ENCODE measurements around the gene CER1. TPM values are rescaled to one million over a fixed set of nuclear protein-coding genes. Genes with fewer than 3 reads are reported as not detected.

CER1 gene
- total RNA-seq, 4 donors from 2014 or later = 1.5 TPM; not detected in 3

DNA sequence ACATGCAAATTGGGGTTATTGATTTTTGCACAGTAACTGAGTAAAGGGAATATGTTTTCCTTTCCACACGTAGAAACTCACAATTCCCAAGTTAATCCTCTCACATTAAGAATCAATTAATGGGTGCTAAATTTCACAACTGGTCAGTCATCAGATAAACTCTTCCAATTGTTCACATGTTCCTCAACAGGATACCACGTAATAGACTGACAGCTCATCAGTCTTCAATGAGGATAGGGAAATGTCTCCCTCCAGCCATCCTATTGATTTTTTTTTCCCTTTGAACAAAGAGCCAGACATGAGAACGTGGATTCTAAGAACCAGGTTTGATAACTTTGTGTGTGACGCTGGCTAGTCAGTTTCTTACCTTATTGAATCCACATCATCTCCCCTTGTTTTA is 768 bp upstream of the CER1 start:
- Histone ChIP-seq H3K9me3 (no peaks in the 10 kb centered on the region), H3K36me3 (no peaks in the 10 kb centered on the region), H3K4me1 (no peaks in the 10 kb centered on the region), H3K27me3 (no peaks in the 10 kb centered on the region), H3K4me3 (no peak overlapping the region), H3K27ac (no peak overlapping the region)
- WGBS, 2 donors = 61 to 69% methylated on average over 4 of the region's 4 CpGs
- DNase-seq (ENCODE audit: low spot score in 2 of 2) = no peak
- no peak for TF ChIP-seq POLR2A (IDR thresholded peaks at IDR 0.05)
- TF ChIP-seq, protein P1, sequence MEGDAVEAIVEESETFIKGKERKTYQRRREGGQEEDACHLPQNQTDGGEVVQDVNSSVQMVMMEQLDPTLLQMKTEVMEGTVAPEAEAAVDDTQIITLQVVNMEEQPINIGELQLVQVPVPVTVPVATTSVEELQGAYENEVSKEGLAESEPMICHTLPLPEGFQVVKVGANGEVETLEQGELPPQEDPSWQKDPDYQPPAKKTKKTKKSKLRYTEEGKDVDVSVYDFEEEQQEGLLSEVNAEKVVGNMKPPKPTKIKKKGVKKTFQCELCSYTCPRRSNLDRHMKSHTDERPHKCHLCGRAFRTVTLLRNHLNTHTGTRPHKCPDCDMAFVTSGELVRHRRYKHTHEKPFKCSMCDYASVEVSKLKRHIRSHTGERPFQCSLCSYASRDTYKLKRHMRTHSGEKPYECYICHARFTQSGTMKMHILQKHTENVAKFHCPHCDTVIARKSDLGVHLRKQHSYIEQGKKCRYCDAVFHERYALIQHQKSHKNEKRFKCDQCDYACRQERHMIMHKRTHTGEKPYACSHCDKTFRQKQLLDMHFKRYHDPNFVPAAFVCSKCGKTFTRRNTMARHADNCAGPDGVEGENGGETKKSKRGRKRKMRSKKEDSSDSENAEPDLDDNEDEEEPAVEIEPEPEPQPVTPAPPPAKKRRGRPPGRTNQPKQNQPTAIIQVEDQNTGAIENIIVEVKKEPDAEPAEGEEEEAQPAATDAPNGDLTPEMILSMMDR (IDR thresholded peaks at IDR 0.05) = no peak
- TF ChIP-seq EP300 (IDR thresholded peaks at IDR 0.05) = no peak

DNA sequence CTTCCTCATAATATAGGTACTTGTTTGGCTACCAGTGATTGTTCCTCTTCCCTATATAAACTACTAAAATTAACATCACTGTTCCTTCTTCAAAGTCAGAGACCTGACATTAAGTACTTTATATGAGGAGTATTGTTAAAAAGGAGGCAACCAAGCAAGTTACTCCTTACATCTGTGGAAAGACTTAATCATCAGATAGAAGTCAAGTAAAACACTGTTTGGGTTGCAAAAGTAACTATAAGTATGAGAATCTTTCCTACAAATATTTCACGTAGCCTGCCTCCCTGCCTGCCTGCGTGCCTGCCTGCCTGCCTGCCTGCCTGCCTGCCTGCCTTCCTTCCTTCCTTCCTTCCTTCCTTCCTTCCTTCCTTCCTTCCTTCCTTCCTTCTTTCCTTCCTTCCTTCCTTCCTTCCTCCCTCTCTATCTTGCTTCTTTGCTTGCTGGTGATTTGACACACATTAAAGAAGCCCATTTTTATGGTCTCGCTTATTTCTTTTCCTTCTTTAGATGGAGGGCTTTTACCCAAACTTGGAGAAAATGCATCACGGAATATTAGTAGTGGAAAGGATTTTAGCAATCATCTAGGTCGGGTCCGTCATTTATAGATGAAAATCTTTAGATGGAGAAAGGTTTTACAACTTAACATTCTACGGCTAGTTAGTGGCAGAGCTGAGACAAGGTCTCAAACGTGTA is 3.2 kb downstream of the CER1 start:
- Histone ChIP-seq H3K27ac (no peak overlapping the region), H3K4me1 (no peaks in the 10 kb centered on the region), H3K36me3 (no peaks in the 10 kb centered on the region), H3K4me3 (no peak overlapping the region), H3K9me3 (no peaks in the 10 kb centered on the region), H3K27me3 (no peaks in the 10 kb centered on the region)
- WGBS, 2 donors = 71 to 79% methylated on average over 8 of the region's 8 CpGs
- no peak for DNase-seq (ENCODE audit: low spot score in 2 of 2)
- TF ChIP-seq POLR2A (IDR thresholded peaks at IDR 0.05) = no peak
- TF ChIP-seq, protein P1 (IDR thresholded peaks at IDR 0.05) = no peak
- no peak for TF ChIP-seq EP300 (IDR thresholded peaks at IDR 0.05)

DNA sequence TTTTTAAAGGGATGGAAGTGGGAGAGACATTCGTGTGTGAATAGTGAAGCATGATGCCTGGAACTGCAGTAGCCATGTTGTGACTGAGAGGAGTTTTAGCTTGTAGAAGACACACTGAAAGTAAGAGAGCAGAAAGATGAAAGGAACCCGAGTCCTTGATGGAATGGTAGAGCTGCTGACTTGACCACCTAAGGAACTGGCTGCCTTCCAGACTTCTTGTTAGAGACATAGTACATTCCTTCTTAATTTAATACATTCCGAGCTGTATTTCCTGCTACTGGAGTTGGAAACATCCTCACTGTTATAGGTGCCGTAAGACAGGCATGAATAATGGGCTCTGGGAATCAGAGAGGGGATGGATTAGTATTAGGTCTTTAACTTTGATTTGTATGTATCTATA is 7.4 kb downstream of the CER1 start:
- WGBS, 2 donors = 76 to 83% methylated on average over 4 of the region's 4 CpGs
- Histone ChIP-seq H3K27ac (no peak overlapping the region), H3K4me3 (no peak overlapping the region), H3K27me3 (no peaks in the 10 kb centered on the region), H3K36me3 (no peaks in the 10 kb centered on the region), H3K9me3 (peaks cover 0 to 6% (median 0%) of the 10 kb centered on the region in 4 donors), H3K4me1 (no peaks in the 10 kb centered on the region)
- TF ChIP-seq, protein P1 (IDR thresholded peaks at IDR 0.05) = no peak
- TF ChIP-seq POLR2A (IDR thresholded peaks at IDR 0.05) (no peak), EP300 (IDR thresholded peaks at IDR 0.05) (no peak)
- no peak for DNase-seq (ENCODE audit: low spot score in 2 of 2)

DNA sequence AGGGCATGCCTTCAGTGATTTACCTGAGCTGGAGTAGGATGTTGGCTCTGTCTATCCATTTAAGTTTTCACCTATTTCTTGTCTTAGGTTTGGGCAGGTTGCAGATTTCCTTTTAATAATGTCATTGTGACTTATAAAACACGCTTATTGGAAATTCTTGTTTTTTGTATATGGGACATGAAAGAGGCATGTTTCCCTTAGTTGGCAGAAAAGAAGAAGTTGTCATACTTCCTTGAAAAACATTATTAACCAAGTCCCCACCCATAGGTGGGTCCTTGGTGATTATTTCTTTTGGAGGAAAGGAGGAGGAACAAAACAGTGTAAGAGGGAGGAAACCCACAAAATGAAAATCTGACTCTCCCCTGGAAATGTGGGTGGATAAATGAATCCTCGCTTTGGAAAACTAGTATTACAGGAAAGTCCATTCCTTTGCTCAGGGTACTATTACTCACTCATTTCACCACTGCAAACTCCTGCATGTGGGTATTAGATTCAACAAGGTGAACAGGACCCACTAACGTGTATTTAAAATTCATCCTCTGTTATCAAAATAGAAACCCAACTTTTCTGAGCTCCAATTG is 9.3 kb downstream of the CER1 start:
- Histone ChIP-seq H3K9me3 (peaks cover 0 to 9% (median 0%) of the 10 kb centered on the region in 4 donors), H3K27ac (no peak overlapping the region), H3K36me3 (no peaks in the 10 kb centered on the region), H3K27me3 (no peaks in the 10 kb centered on the region), H3K4me3 (no peak overlapping the region), H3K4me1 (no peaks in the 10 kb centered on the region)
- WGBS, 2 donors = 89 to 90% methylated on average over 3 of the region's 3 CpGs
- TF ChIP-seq, protein P1 (IDR thresholded peaks at IDR 0.05) = no peak
- TF ChIP-seq POLR2A (IDR thresholded peaks at IDR 0.05) = no peak
- no peak for TF ChIP-seq EP300 (IDR thresholded peaks at IDR 0.05)
- no peak for DNase-seq (ENCODE audit: low spot score in 2 of 2)

DNA sequence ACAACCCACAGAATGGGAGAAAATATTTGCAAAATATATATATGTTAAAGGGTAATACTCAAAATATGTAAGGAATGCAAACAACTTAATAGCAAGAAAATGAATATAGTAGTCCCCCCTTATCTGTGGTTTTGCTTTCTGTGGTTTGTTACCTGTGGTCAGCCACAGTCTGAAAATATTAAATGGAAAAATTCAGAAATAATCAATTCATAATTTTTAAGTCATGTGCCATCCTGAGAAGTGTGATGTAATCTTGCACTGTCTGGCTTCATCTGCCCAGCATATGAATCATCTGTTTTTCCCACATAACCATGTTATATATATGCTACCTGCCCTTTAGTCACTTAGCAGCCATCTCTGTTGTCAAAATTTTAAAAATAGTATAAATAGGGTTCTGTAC is 11.7 kb downstream of the CER1 start:
- H3K27me3 ChIP-seq = no peaks in the 10 kb centered on the region
- H3K4me1 ChIP-seq = no peaks in the 10 kb centered on the region
- H3K9me3 ChIP-seq = peaks cover 0 to 31% (median 2%) of the 10 kb centered on the region in 4 donors
- DNase-seq (ENCODE audit: low spot score in 2 of 2) = no peak
- no peaks in the 10 kb centered on the region for H3K36me3 ChIP-seq
- TF ChIP-seq, protein P1 (IDR thresholded peaks at IDR 0.05) = no peak
- TF ChIP-seq EP300 (IDR thresholded peaks at IDR 0.05) = no peak
- no peak overlapping the region for H3K4me3 ChIP-seq
- no peak overlapping the region for H3K27ac ChIP-seq

Data from tibial nerve (tissue), 4 donors.